Measurements from ENCODE around the gene PECR. TPM values are rescaled to one million over a fixed set of nuclear protein-coding genes. Genes with fewer than 3 reads are reported as not detected.
A peak's percentile ranks its signal among the peaks of the same experiment; 100 is the strongest.

PECR gene
- total and polyA plus RNA-seq, 10 of the 15 experiments (the other 5 are each of a cell fraction or from before 2014, with no cell fraction given) = 7.6 to 37.4 (median 25.7) TPM

DNA sequence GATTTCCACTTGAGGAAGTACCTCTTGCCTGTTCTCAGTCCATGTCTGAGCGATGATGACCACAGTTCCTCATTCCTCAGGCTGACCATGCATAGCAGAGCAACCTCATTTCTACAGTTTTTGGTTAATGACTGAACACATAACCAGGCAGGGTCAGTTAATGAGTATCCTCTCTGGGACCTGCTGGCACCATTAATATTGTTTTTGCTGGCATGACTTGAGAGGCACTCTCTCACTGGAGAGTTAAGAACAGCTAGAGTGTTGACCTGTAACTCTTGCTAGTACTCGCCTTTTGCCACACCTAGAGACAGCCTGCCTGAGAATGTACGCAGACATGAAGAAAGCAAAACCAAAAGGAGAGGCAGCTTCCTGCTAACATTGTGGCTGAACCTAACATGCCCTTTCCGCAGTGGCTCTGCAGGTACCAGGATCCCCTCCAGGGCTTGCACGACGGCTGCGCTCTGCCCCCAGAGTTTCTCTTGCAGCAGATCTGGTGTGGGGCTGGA, 23.9 kb downstream of the PECR start (continued):
- TF ChIP-seq, protein P1, sequence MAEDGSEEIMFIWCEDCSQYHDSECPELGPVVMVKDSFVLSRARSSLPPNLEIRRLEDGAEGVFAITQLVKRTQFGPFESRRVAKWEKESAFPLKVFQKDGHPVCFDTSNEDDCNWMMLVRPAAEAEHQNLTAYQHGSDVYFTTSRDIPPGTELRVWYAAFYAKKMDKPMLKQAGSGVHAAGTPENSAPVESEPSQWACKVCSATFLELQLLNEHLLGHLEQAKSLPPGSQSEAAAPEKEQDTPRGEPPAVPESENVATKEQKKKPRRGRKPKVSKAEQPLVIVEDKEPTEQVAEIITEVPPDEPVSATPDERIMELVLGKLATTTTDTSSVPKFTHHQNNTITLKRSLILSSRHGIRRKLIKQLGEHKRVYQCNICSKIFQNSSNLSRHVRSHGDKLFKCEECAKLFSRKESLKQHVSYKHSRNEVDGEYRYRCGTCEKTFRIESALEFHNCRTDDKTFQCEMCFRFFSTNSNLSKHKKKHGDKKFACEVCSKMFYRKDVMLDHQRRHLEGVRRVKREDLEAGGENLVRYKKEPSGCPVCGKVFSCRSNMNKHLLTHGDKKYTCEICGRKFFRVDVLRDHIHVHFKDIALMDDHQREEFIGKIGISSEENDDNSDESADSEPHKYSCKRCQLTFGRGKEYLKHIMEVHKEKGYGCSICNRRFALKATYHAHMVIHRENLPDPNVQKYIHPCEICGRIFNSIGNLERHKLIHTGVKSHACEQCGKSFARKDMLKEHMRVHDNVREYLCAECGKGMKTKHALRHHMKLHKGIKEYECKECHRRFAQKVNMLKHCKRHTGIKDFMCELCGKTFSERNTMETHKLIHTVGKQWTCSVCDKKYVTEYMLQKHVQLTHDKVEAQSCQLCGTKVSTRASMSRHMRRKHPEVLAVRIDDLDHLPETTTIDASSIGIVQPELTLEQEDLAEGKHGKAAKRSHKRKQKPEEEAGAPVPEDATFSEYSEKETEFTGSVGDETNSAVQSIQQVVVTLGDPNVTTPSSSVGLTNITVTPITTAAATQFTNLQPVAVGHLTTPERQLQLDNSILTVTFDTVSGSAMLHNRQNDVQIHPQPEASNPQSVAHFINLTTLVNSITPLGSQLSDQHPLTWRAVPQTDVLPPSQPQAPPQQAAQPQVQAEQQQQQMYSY (CRISPR knock-in tag; IDR thresholded peaks at IDR 0.05) = no peak
- TF ChIP-seq RELA (IDR thresholded peaks at IDR 0.05; ENCODE audit: borderline replicate concordance, partially characterized antibody) = peak; percentile 36
- 0 out of 2 replicates have a peak, but pooled peaks have one; percentile 25 for TF ChIP-seq FOXM1 (IDR thresholded peaks at IDR 0.05; ENCODE audit: low read depth, low read length)
- TF ChIP-seq, protein P2, sequence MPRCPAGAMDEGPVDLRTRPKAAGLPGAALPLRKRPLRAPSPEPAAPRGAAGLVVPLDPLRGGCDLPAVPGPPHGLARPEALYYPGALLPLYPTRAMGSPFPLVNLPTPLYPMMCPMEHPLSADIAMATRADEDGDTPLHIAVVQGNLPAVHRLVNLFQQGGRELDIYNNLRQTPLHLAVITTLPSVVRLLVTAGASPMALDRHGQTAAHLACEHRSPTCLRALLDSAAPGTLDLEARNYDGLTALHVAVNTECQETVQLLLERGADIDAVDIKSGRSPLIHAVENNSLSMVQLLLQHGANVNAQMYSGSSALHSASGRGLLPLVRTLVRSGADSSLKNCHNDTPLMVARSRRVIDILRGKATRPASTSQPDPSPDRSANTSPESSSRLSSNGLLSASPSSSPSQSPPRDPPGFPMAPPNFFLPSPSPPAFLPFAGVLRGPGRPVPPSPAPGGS (IDR thresholded peaks at IDR 0.05; ENCODE audit: borderline replicate concordance, insufficient read depth, low read depth, low read length, poor library complexity, severe bottlenecking) = no peak
- TF ChIP-seq, protein P3, sequence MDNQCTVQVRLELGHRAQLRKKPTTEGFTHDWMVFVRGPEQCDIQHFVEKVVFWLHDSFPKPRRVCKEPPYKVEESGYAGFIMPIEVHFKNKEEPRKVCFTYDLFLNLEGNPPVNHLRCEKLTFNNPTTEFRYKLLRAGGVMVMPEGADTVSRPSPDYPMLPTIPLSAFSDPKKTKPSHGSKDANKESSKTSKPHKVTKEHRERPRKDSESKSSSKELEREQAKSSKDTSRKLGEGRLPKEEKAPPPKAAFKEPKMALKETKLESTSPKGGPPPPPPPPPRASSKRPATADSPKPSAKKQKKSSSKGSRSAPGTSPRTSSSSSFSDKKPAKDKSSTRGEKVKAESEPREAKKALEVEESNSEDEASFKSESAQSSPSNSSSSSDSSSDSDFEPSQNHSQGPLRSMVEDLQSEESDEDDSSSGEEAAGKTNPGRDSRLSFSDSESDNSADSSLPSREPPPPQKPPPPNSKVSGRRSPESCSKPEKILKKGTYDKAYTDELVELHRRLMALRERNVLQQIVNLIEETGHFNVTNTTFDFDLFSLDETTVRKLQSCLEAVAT (IDR thresholded peaks at IDR 0.05) = peak; percentile 73; the same call in 1 of the 2 replicates
- TF ChIP-seq EP300 (IDR thresholded peaks at IDR 0.05; ENCODE audit: borderline replicate concordance in 1 of 2, control insufficient read depth in 1 of 2, low read depth in 2 of 2, low read length in 2 of 2) = peak; percentile 55 to 66; a peak in 2 of 4 replicates
- no peak for TF ChIP-seq TCF3 (IDR thresholded peaks at IDR 0.05; ENCODE audit: borderline replicate concordance, insufficient read depth, low read depth, low read length)
- no peak for TF ChIP-seq NRF1 (conservative IDR thresholded peaks at IDR 0.05; ENCODE audit: low read depth, low read length)
- TF ChIP-seq DPF2 (IDR thresholded peaks at IDR 0.05) = peak; percentile 87; the same call in 1 of the 2 replicates
- no peak for TF ChIP-seq NR2C1 (IDR thresholded peaks at IDR 0.05)
- TF ChIP-seq ZZZ3 (IDR thresholded peaks at IDR 0.05; ENCODE audit: control insufficient read depth, insufficient read length, low read depth) = no peak
- TF ChIP-seq, protein P4, sequence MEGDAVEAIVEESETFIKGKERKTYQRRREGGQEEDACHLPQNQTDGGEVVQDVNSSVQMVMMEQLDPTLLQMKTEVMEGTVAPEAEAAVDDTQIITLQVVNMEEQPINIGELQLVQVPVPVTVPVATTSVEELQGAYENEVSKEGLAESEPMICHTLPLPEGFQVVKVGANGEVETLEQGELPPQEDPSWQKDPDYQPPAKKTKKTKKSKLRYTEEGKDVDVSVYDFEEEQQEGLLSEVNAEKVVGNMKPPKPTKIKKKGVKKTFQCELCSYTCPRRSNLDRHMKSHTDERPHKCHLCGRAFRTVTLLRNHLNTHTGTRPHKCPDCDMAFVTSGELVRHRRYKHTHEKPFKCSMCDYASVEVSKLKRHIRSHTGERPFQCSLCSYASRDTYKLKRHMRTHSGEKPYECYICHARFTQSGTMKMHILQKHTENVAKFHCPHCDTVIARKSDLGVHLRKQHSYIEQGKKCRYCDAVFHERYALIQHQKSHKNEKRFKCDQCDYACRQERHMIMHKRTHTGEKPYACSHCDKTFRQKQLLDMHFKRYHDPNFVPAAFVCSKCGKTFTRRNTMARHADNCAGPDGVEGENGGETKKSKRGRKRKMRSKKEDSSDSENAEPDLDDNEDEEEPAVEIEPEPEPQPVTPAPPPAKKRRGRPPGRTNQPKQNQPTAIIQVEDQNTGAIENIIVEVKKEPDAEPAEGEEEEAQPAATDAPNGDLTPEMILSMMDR (IDR thresholded peaks at IDR 0.05 in 2 of 3, conservative IDR thresholded peaks at IDR 0.05 in 1 of 3; ENCODE audit: control insufficient read depth in 2 of 3, extremely low read depth in 1 of 3, insufficient read depth in 1 of 3, low read depth in 3 of 3, low read length in 3 of 3) = no peak
- TF ChIP-seq, protein P5, sequence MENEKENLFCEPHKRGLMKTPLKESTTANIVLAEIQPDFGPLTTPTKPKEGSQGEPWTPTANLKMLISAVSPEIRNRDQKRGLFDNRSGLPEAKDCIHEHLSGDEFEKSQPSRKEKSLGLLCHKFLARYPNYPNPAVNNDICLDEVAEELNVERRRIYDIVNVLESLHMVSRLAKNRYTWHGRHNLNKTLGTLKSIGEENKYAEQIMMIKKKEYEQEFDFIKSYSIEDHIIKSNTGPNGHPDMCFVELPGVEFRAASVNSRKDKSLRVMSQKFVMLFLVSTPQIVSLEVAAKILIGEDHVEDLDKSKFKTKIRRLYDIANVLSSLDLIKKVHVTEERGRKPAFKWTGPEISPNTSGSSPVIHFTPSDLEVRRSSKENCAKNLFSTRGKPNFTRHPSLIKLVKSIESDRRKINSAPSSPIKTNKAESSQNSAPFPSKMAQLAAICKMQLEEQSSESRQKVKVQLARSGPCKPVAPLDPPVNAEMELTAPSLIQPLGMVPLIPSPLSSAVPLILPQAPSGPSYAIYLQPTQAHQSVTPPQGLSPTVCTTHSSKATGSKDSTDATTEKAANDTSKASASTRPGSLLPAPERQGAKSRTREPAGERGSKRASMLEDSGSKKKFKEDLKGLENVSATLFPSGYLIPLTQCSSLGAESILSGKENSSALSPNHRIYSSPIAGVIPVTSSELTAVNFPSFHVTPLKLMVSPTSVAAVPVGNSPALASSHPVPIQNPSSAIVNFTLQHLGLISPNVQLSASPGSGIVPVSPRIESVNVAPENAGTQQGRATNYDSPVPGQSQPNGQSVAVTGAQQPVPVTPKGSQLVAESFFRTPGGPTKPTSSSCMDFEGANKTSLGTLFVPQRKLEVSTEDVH (IDR thresholded peaks at IDR 0.05; ENCODE audit: low read depth, partially characterized antibody) = no peak
- peak; percentile 32; the same call in 1 of the 2 replicates for TF ChIP-seq RB1 (IDR thresholded peaks at IDR 0.05; ENCODE audit: borderline replicate concordance)
- no peak for TF ChIP-seq SMARCA5 (IDR thresholded peaks at IDR 0.05)
- TF ChIP-seq EED (IDR thresholded peaks at IDR 0.05; ENCODE audit: low read depth) = peak; percentile 79

Data from GM12878 (cell line).